SIG-M5 treated with dmso at 0.1 percent for 504 hours (cell line): Measurements from ENCODE around the gene MARCKS.

ENCODE experiments used
- DNase-seq: peaks from one replicate; lab custom pipeline; 2025; ENCODE audit not compliant: unreplicated experiment; lab: John Stamatoyannopoulos, UW

Gene MARCKS, protein sequence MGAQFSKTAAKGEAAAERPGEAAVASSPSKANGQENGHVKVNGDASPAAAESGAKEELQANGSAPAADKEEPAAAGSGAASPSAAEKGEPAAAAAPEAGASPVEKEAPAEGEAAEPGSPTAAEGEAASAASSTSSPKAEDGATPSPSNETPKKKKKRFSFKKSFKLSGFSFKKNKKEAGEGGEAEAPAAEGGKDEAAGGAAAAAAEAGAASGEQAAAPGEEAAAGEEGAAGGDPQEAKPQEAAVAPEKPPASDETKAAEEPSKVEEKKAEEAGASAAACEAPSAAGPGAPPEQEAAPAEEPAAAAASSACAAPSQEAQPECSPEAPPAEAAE

DNA sequence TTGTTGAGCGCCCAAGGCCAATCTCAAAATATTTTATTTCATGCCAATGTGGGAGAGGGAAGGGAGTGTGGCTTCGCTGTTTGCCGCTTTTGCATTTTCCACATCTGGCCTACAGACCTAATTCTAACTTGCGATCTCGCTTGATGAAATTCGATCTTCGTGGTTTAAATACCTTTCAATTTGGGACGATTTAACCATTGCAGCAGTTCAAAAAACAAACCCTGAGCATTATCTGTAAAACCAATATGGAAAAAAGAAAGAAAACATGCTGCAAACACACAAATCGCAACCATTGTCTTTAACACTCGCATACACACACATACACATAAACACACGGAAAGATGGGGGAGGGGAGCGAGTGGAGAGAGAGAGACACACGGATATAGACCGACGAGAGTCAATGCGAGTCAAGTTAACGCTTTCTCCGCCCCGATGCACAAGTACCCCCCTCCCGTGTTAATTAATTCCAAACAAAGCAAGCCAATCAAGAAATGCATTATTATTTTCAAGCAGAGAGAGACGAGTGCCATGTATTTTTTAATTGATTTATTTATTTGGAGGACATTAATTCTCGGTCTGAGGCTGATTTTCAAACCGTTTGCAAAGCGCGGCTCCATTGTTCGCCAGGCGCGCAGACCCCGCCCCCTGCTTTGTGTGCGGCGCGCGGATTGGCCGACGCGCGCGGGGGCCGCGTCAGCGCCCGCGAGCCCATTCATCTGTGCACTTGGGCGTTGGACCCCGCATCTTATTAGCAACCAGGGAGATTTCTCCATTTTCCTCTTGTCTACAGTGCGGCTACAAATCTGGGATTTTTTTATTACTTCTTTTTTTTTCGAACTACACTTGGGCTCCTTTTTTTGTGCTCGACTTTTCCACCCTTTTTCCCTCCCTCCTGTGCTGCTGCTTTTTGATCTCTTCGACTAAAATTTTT lies at the start of gene MARCKS:
TSS of gene MARCKS (plus strand) at position 721 of the 931 bp plus-strand sequence. CDS start 401 bp downstream, outside the sequence.
- DNase-seq = peak; percentile 46

DNA sequence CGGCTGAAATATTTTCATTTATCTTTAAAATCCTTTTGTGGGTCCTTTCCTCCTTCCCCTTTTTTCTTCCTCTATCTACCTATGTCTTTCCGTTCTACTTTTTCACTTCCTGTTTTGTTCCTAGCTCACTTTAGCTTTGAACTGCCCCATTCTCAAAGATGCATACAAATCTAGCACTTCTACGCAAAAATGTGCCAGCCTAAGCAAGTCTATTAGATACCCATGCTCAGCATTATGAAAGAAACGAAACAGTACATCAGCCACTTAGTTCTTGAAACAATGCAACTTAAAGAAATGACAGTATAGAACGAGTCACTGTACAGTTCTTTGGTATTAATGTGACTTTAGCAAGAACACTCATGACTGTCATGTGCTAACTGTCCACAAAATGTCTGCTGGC lies 47.3 kb upstream of the MARCKS start:
- peak; percentile 93 for DNase-seq

DNA sequence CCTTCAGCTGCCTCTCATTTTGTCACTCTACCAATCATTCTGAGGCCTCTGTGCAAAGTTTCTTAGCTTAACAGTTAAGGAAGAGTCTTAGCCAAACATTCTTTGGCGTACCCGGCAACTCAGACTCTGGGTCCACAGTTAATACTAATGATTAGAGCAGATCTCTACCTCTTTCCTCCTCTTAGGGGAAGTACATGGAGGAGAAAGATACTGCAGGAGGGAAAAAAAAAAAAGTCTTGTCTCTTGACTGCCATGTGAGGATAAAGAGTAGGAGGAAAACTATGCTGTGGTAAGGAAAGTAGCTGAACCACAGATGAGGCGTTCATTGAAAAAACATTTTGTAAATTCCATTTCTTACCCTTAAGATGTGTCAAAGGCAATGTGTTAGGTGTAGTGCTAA lies 44.0 kb upstream of the MARCKS start:
- no peak for DNase-seq

GRCh38 chr6:113818578-113818977 lies 38.6 kb upstream of the MARCKS start:
- DNase-seq = peak; percentile 20

DNA sequence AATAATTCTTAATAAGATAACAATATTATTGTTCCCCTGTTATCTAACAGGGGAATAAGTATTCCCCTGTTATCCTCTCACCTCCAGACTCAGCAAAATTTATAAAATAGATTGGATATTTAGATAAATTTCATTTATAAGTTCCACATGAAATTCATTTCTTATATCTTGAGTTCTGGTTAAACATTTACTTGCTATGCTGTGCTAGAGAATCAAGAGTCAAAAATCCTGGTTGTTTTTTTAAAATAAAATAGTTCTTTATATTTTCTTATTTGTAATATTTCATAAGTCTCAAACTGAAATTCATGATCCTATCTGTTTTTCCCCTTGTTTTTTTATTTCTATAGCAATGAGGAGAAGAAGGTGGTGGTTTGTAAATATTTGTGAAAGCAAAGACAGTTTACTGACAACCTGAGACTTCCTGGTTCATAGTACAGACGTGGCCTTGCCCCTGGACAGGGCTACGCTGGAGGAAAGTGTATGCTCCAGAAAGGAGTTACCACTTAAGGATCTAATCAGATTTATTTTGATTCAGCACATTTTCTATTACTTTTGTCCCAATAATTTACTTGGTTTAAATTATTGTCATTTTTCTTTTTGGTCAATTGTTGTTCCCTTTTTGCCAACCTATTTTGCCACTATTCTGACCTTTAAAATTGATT lies 37.8 kb upstream of the MARCKS start:
- no peak for DNase-seq

DNA sequence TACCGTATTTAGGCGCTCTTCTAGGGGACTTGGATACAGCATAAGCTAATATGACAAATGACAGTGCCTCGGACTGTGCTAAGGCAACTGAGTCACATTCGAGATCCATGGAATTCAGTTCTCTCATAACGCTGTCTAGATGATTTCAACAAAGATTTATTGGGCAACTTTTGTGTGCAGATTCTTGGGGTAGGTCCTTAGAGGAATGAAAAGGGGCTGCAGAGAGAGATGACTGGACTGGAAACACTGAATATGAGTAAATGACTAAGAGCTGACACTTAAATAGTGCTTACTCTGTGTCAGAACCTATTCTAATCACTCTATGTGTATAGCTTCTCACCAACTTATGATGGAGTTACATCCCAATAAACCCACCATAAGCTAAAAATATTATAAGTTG lies 36.4 kb upstream of the MARCKS start:
- no peak for DNase-seq

- no peak for DNase-seq
Observed at GRCh38 chr6:113821445-113821844, 35.7 kb upstream of the MARCKS start.

GRCh38 chr6:113823916-113824315 lies 33.2 kb upstream of the MARCKS start:
- no peak for DNase-seq

DNA sequence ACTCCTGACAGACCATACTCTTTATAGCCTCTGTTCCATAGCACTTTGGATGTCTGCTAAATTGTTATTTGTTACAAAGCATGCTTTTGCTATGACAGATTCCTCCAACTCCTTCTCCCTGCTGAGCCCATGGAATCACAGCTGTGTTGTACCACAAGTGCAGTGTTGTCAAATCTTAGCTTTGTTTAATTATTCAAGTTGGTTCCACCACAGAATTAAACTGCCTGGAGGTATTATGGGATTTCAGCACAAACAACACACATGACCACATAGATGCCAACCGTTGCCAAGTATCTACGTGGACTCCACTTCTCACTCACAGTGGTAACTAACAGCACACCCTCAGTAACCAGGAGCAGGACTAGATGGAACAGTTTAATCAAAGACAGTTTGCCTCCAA lies 32.7 kb upstream of the MARCKS start:
- DNase-seq = no peak

- DNase-seq = no peak
Observed at GRCh38 chr6:113824866-113825265, 32.3 kb upstream of the MARCKS start.

DNA sequence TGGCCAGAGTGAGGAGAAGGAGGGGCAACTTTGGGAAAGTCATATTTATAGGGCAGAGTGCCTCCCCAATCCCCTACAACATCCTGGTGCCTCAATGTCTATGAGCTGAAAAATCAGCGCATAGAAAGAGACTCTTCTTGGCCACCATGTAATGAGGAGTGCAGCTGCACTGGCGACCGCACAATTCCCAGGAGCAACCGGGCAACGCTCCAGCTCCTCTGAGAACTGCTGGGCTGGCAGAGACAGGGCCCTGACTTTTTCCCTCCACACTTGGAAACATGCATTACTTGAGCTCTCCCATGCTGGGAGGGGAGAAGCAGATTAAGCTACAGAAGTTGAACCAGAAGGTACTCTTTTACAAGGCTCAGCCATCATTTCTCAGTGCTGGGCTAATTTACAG lies 31.4 kb upstream of the MARCKS start:
- DNase-seq = no peak

DNA sequence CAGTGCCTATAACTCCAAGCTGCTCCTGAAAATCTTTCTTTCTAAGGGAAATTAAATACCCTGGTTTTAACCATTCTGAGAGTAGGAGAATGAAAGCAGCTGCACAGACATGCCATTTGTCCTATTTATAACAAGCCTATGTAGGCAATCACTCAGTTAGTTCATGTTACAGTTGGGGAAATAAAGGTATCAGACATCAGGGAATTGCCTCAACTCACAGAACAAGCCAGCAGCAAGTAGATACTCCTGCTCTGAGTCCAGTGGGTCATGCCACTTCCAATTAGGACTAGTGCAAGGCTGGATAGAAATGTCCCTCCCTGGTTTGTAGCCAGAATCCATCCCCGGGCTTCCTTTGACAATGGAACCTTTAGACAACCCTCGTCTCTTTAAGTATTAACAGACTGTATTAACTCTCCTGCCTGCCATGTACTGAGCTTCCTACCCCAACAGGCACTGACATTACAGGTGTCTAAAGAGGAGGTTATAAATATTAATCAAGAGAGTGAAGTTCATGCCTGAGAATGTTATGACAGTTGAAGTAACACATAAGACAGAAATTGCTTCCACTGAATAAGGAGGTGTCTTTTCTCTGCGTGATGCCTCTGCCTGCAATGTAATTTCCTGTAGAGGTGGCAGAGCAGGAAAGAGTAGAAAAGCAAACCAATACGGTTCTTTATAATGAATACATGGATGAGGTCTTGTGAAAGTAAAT lies 28.0 kb upstream of the MARCKS start:
- DNase-seq = no peak

GRCh38 chr6:113829696-113830045 lies 27.5 kb upstream of the MARCKS start:
- DNase-seq = no peak

- no peak for DNase-seq
Observed at GRCh38 chr6:113830140-113830539, 27.0 kb upstream of the MARCKS start.

GRCh38 chr6:113833537-113833936 lies 23.6 kb upstream of the MARCKS start:
- DNase-seq = no peak

- DNase-seq = no peak
Observed at GRCh38 chr6:113837170-113837569, 20.0 kb upstream of the MARCKS start.

DNA sequence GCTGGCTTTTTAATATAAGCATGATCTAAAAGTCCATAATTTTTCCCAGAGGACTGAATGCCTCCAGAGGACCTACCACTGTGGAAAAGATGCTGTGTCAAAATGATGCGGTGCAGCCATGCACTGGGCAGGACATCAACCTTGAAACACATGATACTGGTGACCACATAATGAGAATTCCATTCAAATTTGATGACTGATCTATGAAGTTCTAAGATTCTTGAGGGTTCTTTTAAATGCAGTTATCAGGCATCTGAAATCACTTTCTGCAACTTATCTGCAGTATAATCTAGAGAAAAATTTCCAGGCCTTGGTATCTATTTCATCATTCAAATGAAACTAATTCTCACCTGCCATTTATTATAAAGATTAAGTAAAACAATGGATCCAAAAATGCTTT lies 15.0 kb upstream of the MARCKS start:
- DNase-seq = no peak

GRCh38 chr6:113843500-113844073 lies 13.6 kb upstream of the MARCKS start:
- no peak for DNase-seq

- DNase-seq = no peak
Observed at GRCh38 chr6:113846577-113846976, 10.6 kb upstream of the MARCKS start.

DNA sequence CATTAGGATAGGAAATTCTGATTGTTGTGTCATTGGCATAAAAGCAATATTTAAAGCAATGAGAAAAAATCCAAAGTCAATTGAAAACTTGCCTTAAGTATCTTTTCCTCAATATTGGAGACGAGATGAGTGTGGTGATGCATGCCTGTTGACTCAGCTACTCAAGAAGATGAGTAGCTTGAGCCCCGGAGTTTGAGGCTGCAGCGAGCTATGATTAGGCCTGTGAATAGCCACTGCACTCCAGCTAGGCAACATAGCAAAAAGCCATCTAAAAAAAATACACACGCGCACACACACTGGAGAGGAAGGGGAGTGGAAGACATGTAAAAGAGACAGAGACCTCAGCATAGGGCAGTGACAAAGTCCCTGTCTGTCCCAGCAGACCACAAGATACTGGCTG lies 9.7 kb upstream of the MARCKS start:
- DNase-seq = no peak

GRCh38 chr6:113848280-113848679 lies 8.9 kb upstream of the MARCKS start:
- DNase-seq = no peak
